PC-3 (cell line): ENCODE measurements around the gene BCAN. TPM values are rescaled to one million over a fixed set of nuclear protein-coding genes. Genes with fewer than 3 reads are reported as not detected.

Experiments
- ATAC-seq: fragments of 200-7000 bp; cut with Tn5 transposase; 2 replicates; pipeline ENCODE4 v1.9.1; 2020; ENCODE audit warnings: mild to moderate bottlenecking, moderate library complexity
- BruUV-seq: library from RNA; stranded (reverse); fragments of 400-500 nt; replicated peaks from 2 replicates; lab custom pipeline; 2021; lab: Mats Ljungman, UMichigan
- CTCF ChIA-PET: fragments of 300-600 bp; sonication (Branson Sonifier 250); formaldehyde crosslinking; loops from one replicate; lab custom pipeline; 2022; ENCODE audit warnings: antibody characterized with exemption; lab: Charles Lee
- POLR2A ChIA-PET: fragments of 300-600 bp; sonication (Branson Sonifier 250); formaldehyde crosslinking; loops from one replicate; lab custom pipeline; 2022; ENCODE audit warnings: antibody characterized with exemption; ENCODE audit not compliant: unreplicated experiment; lab: Charles Lee
- DNase-seq: peaks from one replicate; pipeline ENCODE4 v3.0.0-alpha.2; 2015
- H2AFZ ChIP-seq: fragments of 300-600 bp; sonication (generic); 2 replicates; pipeline ENCODE4 v1.6.0; 2016; ENCODE audit warnings: antibody characterized with exemption, low read length
- H3F3A ChIP-seq: fragments of 300-600 bp; sonication (generic); one replicate; pipeline ENCODE4 v1.6.0; 2017; ENCODE audit warnings: antibody characterized with exemption, low read length, control low read depth, mild to moderate bottlenecking; ENCODE audit not compliant: unreplicated experiment
- H3K27ac ChIP-seq: fragments of 300-600 bp; sonication (generic); 2 replicates; pipeline ENCODE4 v1.5.1; 2016; ENCODE audit warnings: mild to moderate bottlenecking, low read length
- H3K27me3 ChIP-seq: fragments of 300-600 bp; sonication (generic); 2 replicates; pipeline ENCODE4 v1.6.1; 2016; ENCODE audit warnings: low read length, mixed read lengths
- H3K36me3 ChIP-seq: fragments of 300-600 bp; sonication (generic); 2 replicates; pipeline ENCODE4 v1.6.1; 2016; ENCODE audit warnings: low read depth, mixed run types, low read length, mixed read lengths
- H3K4me1 ChIP-seq: fragments of 300-600 bp; sonication (generic); 2 replicates; pipeline ENCODE4 v1.5.1; 2016; ENCODE audit warnings: low read length; ENCODE audit not compliant: insufficient read depth
- H3K4me2 ChIP-seq: fragments of 300-600 bp; sonication (generic); 2 replicates; pipeline ENCODE4 v1.6.0; 2016; ENCODE audit warnings: low read length
- H3K4me3 ChIP-seq: fragments of 300-600 bp; sonication (generic); 2 replicates; pipeline ENCODE4 v1.5.1; 2016; ENCODE audit warnings: mild to moderate bottlenecking, low read length, mixed read lengths
- H3K79me2 ChIP-seq: fragments of 300-600 bp; sonication (generic); 2 replicates; pipeline ENCODE4 v1.6.1; 2017; ENCODE audit warnings: low read length, mixed read lengths
- H3K9ac ChIP-seq: fragments of 300-600 bp; sonication (generic); 2 replicates; pipeline ENCODE4 v1.6.0; 2016; ENCODE audit warnings: mild to moderate bottlenecking, low read length
- H3K9me2 ChIP-seq: fragments of 300-600 bp; sonication (generic); replicated peaks from 2 replicates; pipeline ENCODE4 v1.6.1; 2016; ENCODE audit warnings: mixed run types, low read length, mixed read lengths
- H3K9me3 ChIP-seq: fragments of 300-600 bp; sonication (generic); 2 replicates; pipeline ENCODE4 v1.6.1; 2016; ENCODE audit warnings: low read length, mixed read lengths
- H4K20me1 ChIP-seq: fragments of 300-600 bp; sonication (generic); 2 replicates; pipeline ENCODE4 v1.6.1; 2016; ENCODE audit warnings: low read length, mixed read lengths
- EZH2 ChIP-seq: fragments of 300-600 bp; sonication (generic); IDR thresholded peaks from one replicate; pipeline ENCODE4 v1.6.1; 2017; ENCODE audit warnings: antibody characterized with exemption, mild to moderate bottlenecking, low read length; ENCODE audit not compliant: unreplicated experiment
- EZH2phosphoT487 ChIP-seq: fragments of 300-600 bp; sonication (generic); IDR thresholded peaks from 2 replicates; pipeline ENCODE4 v1.6.1; 2018; ENCODE audit warnings: mild to moderate bottlenecking, antibody characterized with exemption, low read length, borderline replicate concordance
- intact Hi-C: fragments of 100-400 bp; cut with micrococcal nuclease; formaldehyde crosslinking; loops from 2 replicates; pipeline ENCODE4 v1.9.0; 2023
- total RNA-seq: library from RNA; depleted of rRNA; stranded (reverse); fragments of >200 nt; gene quantifications from 2 replicates; pipeline ENCODE4 v1.2.3, GENCODE V29; 2014
- TF ChIP-seq, protein P1 (sequence below): fragments of 300-600 bp; sonication (generic); conservative IDR thresholded peaks from 2 replicates; pipeline ENCODE4 v1.5.1; 2017; ENCODE audit warnings: antibody characterized with exemption, low read depth, mild to moderate bottlenecking, low read length

BCAN gene
- total RNA-seq, 1 experiment from 2014 or later = not detected

DNA sequence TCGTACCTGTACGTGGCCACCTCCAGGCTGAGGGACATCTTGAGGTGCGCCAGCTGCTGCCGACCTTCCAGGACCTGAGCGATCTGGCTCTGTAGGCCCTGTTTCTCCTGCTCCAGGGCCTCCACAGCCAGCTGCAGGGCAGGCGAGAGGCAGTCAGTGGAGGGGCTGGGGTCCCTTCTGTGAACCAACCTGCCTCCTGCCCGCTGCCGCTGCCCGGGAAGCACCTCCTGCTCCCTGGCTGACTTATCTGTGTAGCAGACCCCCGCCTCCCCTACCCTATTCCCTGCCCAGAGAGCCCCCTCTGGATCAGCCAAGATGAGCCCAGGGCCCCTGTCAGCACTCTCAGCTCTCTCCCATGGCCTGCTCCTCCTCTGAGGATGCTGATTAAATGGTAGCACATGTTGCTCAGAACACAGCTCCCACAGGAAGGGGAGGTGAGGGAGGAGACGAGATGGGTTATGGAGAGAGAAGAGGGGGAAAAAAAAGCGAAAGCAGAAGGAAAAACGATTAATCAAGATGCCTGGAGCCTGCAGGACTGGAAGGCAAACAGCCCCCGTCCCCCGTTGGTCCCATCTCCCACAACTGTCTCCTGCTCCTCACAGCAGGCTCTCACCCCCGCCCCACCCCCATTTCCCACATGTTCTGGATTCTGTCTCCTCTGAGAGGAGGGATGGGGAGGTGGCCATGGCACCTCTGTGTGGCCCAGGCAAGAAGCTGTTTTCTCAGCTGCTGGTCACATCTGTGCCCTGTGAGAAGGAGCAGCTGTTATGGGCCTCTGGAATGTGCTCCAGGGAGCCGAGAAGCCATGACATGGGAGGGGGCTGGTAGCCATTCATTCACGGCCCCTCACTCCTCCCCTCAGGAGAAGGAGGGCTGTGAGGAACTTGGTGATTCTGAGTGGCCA is 33.5 kb downstream of the BCAN start:
- 0 out of 2 replicates have a peak, but pooled peaks cover 3% of the 10 kb centered on the region for H3K36me3 ChIP-seq
- H3K9me3 ChIP-seq = no peaks in the 10 kb centered on the region
- peak overlapping the region; percentile 67; the same call in 1 of the 2 replicates for H3K9ac ChIP-seq
- no TSS peak for BruUV-seq
- ChIA-PET CTCF (interaction anchor here (1.0 to 3.4 kb wide), 2 partner anchors 13 to 15 kb away, joined by 3 to 37 read pairs; no protein-coding TSS in a partner anchor), POLR2A (interaction anchor here (0.6 kb wide), 1 partner anchor 53 kb away, joined by 3 read pairs; the partner anchor contains the start of gene ISG20L2)
- peaks cover 28% of the 10 kb centered on the region for H3K4me1 ChIP-seq
- H3K4me3 ChIP-seq = peak overlapping the region; percentile 64
- H4K20me1 ChIP-seq = no peaks in the 10 kb centered on the region
- no peak overlapping the region for H3K27ac ChIP-seq
- TF ChIP-seq EZH2 (no peak), EZH2phosphoT487 (no peak)
- TF ChIP-seq, protein P1, sequence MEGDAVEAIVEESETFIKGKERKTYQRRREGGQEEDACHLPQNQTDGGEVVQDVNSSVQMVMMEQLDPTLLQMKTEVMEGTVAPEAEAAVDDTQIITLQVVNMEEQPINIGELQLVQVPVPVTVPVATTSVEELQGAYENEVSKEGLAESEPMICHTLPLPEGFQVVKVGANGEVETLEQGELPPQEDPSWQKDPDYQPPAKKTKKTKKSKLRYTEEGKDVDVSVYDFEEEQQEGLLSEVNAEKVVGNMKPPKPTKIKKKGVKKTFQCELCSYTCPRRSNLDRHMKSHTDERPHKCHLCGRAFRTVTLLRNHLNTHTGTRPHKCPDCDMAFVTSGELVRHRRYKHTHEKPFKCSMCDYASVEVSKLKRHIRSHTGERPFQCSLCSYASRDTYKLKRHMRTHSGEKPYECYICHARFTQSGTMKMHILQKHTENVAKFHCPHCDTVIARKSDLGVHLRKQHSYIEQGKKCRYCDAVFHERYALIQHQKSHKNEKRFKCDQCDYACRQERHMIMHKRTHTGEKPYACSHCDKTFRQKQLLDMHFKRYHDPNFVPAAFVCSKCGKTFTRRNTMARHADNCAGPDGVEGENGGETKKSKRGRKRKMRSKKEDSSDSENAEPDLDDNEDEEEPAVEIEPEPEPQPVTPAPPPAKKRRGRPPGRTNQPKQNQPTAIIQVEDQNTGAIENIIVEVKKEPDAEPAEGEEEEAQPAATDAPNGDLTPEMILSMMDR = no peak
- DNase-seq (no peak), ATAC-seq (no peak)
- no peaks in the 10 kb centered on the region for H3K9me2 ChIP-seq
- intact Hi-C loops = no loop called here
- peak overlapping the region; percentile 93 for H3K4me2 ChIP-seq
- H2AFZ ChIP-seq = no peak overlapping the region
- peaks cover 20% of the 10 kb centered on the region for H3K79me2 ChIP-seq
- H3F3A ChIP-seq = no peaks in the 10 kb centered on the region
- no peaks in the 10 kb centered on the region for H3K27me3 ChIP-seq

DNA sequence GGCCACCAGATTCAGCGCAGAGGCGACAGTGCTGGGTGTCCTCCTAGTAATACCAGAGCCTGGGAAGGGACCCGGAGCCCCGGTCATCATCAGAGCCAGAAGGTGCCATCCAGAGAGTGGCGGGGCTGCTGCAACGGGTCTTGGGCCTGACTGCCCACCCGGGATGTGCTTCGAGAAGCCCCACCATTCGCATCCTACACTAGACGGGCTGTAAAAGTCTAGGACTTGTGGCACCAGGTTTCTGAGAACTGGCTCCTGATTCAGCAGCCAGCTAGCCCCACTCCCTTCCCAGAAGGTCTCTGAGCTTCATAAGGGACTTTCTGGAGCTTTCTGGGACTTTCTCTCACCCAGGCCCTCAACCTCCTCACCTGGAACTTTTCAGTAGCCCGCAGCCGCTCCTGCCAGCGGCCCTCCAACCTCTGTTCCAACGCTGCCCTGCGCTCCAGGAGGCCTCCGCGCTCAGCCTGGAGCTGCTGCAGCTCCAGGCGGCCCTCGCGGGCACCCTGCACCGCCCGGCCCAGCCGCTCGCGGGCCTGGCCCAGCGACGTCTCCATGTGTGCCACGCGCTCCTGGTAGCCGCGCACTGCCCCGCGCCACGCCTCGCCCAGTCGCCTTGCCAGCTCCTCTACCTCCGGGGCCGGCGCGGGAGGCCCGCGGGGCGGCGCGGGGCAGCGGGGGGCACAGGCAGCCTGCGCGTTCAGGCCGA is 34.4 kb downstream of the BCAN start:
- Histone ChIP-seq H3K79me2 (peaks cover 20% of the 10 kb centered on the region), H2AFZ (peak overlapping the region; percentile 84), H3K4me1 (peaks cover 28% of the 10 kb centered on the region), H4K20me1 (no peaks in the 10 kb centered on the region), H3K27ac (no peak overlapping the region), H3K9me3 (no peaks in the 10 kb centered on the region), H3K9me2 (no peaks in the 10 kb centered on the region), H3K9ac (peak overlapping the region; percentile 67), H3K4me3 (peak overlapping the region; percentile 64), H3K27me3 (no peaks in the 10 kb centered on the region), H3F3A (no peaks in the 10 kb centered on the region), H3K36me3 (0 out of 2 replicates have a peak, but pooled peaks cover 3% of the 10 kb centered on the region), H3K4me2 (peak overlapping the region; percentile 93)
- no TSS peak for BruUV-seq
- POLR2A ChIA-PET = interaction anchor here (0.5 to 1.1 kb wide), 6 partner anchors 14 to 53 kb away, joined by 3 to 18 read pairs (median 6); partner anchors contain the start of gene ISG20L2
- intact Hi-C loops = no loop called here
- ATAC-seq (peak; percentile 43), DNase-seq (no peak)
- TF ChIP-seq EZH2 (no peak), EZH2phosphoT487 (no peak)
- TF ChIP-seq, protein P1 = no peak
- CTCF ChIA-PET = interaction anchor here (0.6 to 3.4 kb wide), 7 partner anchors 13 to 258 kb away, joined by 3 to 37 read pairs (median 7); partner anchors contain the start of gene MRPL24
